ENCODE measurements around the gene CALCR.

DNA sequence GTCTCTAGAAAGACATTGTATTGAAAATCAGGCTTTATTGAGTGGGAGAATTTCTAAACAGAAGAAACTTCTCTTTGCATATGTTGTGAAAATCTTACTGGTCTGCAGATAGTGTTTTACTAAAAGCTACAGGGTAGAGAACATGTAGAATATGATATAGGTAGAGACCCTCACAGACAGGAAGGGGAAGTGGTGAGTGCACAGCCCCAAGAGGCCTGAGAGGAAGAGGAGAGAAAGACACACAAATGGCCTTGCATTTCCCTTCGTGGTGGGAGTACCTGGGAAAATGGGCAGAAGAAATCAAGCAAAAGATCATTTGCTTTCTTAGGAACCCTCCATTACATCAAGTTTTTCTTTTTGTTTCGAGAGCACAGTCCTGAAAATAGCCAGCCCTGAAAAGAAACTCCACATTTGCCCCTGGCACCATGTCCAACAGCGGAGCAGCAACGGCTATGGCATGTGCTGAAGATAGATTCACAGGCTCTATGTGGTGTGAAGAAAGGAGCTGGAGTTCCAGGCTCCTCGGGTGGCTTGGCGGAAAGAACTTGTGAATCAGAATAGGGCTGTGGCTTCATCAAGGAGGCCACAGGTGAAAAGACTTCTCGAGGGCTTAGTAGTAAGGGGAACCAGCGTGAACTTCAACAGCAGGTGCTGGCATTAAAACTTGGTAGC is 143.5 kb downstream of the CALCR start:
- TF ChIP-seq, protein P1, sequence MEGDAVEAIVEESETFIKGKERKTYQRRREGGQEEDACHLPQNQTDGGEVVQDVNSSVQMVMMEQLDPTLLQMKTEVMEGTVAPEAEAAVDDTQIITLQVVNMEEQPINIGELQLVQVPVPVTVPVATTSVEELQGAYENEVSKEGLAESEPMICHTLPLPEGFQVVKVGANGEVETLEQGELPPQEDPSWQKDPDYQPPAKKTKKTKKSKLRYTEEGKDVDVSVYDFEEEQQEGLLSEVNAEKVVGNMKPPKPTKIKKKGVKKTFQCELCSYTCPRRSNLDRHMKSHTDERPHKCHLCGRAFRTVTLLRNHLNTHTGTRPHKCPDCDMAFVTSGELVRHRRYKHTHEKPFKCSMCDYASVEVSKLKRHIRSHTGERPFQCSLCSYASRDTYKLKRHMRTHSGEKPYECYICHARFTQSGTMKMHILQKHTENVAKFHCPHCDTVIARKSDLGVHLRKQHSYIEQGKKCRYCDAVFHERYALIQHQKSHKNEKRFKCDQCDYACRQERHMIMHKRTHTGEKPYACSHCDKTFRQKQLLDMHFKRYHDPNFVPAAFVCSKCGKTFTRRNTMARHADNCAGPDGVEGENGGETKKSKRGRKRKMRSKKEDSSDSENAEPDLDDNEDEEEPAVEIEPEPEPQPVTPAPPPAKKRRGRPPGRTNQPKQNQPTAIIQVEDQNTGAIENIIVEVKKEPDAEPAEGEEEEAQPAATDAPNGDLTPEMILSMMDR (IDR thresholded peaks at IDR 0.05; ENCODE audit: insufficient read depth, low read length): no peak
- TF ChIP-seq, protein P2, sequence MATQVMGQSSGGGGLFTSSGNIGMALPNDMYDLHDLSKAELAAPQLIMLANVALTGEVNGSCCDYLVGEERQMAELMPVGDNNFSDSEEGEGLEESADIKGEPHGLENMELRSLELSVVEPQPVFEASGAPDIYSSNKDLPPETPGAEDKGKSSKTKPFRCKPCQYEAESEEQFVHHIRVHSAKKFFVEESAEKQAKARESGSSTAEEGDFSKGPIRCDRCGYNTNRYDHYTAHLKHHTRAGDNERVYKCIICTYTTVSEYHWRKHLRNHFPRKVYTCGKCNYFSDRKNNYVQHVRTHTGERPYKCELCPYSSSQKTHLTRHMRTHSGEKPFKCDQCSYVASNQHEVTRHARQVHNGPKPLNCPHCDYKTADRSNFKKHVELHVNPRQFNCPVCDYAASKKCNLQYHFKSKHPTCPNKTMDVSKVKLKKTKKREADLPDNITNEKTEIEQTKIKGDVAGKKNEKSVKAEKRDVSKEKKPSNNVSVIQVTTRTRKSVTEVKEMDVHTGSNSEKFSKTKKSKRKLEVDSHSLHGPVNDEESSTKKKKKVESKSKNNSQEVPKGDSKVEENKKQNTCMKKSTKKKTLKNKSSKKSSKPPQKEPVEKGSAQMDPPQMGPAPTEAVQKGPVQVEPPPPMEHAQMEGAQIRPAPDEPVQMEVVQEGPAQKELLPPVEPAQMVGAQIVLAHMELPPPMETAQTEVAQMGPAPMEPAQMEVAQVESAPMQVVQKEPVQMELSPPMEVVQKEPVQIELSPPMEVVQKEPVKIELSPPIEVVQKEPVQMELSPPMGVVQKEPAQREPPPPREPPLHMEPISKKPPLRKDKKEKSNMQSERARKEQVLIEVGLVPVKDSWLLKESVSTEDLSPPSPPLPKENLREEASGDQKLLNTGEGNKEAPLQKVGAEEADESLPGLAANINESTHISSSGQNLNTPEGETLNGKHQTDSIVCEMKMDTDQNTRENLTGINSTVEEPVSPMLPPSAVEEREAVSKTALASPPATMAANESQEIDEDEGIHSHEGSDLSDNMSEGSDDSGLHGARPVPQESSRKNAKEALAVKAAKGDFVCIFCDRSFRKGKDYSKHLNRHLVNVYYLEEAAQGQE (IDR thresholded peaks at IDR 0.05; ENCODE audit: insufficient replicate concordance, low read depth): no peak
- no peak for TF ChIP-seq POLR2AphosphoS5 (IDR thresholded peaks at IDR 0.05; ENCODE audit: low read depth)

Data from HL-60 (cell line).